Amniotic stem cell (primary cell): ENCODE data around the gene CD58.
"Not testable (repeated sequence)": the region's sequence is repeated elsewhere in the genome, so short reads cannot be mapped to it uniquely, and the experiment has no call there.

Experiments
- DNase-seq: peaks from one replicate; lab custom pipeline; 2025; lab: John Stamatoyannopoulos, UW

The CD58 gene

DNA sequence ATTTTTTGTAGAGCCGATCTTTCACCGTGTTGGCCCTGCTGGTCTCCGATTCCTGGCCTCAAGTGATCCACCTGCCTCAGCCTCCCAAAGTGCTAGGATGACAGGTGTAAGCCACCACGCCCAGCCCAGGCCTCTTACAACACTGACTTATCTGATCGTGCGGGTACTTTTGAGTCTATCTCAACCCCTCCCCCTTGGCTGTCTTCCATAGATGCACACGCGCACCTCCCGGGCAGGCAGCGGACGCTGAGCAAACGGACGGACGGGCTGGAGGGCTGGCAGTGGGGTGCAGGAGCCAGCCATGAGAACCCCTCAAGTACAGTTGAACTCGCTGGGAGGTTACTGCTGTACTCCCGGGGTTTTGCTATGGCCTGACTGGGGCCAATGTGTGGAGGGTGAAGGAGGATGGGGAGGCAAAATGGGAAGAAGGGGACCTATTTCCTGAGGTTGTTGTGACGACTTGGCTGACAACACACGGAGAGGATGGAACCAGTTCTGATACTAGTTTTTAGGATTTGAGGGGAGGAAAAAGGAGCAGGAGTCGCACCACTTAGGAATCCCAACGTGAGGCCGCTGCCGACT lies 959 bp downstream of the CD58 start:
- no peak for DNase-seq

DNA sequence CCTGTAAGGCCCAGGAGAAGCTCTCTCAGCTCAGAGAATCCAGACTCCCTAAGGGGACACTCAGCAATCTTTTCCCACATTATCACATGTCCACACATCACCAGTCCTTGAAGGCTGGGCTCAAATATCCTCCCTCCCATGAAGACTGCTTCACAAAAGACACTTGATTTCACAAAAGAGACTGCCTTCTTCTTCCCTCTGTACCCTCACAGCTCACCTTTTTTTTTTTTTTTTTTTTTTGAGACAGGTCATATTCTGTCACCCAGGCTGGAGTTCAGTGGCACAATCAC lies 1.5 kb downstream of the CD58 start:
- DNase-seq = no peak

DNA sequence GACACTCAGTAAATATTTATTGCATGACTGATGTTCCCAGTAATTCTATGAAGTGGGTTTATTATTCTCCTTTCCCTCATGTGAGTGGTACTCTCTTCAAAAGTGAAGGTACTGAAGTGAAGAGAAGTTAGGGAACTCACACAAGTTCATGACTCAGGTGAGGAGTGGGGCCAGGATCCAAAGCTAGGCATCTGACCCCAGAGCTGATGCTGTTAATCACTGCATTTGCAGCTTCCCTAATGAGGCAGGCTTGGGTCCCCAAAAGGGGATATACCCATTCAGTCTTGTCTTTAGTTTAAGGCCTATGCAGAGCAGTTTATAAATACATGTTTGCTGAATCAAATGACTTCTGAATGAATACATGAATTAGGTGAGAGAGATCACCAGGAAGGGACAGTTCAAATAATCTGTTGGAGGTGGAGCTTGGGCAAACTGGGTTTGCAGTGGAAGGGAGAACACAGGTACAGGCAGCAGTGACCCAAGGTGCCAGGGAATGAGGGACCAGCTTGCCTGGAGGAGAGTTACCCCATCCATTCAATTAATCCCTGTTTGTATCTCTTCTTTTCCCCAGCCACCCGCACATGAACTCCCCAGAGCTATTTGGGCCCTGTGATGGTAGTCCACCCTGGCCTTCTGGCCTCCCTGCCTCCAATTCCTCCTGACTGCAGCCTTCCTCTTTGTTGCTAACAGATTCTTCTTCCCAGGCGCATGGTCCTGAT lies 2.0 kb downstream of the CD58 start:
- DNase-seq = no peak

DNA sequence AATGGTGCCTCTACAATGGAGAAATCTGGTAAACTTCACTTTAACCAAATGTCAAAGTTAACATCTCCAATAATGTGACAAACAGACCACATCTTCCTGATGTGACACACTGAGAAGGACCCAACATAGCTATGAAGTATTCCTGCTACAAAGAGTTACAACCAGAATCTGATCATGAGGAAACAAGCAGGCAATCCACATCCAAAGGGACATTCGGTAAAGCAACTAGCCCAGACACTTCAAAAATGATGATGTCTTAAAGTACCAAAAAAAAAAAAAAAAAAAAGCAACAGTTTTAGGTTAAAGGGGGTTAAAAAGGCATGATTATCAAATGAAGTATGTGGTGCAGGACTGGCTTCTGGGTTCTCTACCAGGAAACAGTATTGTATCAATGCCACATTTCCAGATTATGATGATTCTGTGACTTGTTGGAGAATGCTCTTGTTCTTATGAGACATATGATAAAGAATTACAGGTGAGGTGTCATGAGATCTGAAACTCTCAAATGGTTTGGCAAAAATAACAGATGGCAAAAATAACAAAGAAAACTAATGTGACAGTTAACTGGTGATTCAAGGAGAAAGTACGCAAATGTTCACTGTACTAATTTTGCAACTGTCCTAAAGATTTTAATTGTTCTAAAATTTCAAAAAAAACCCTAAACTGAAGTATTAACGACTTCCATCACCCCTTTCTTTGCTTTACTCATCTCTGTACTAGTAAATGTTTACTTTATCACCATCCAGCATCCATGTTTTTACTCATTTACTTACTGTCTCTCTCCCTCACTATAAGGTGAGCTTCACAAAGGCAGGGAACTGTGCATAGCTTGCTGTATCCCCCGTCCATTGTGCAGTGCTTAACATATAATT lies 2.8 kb downstream of the CD58 start:
- no peak for DNase-seq

DNA sequence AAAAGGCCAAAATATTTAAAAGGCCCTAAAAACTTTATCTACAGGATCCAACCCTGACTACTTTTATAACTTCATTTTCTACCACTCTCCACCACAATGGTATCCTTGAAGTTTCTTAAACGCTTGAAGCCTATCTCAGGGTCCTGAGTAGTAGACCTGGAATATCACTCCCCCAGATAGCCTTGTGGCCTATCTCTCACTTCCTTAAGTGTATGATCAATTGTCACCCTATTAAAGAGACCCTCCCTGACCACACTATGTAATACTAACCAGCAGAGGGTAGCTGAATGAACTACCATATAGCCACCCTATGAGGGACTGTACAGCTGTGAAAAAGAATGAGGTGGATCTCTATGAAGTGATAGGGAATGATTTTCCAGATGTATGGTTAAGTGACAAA lies 5.6 kb downstream of the CD58 start:
- DNase-seq = no peak

DNA sequence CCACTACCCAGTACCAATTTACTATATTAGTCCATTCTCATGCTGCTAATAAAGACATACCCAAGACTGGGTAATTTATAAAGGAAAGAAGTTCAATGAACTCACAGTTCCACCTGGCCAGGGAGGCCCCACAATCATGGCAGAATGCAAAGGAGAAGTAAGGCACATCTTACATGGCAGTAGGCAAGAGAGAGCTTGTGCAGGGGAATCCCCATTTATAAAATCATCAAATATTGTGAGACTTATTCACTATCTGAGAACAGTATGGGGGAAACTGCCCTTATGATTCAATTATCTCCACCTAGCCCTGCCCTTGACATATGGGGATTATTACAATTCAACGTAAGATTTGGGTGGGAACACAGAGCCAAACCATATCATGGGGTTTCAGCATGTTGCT lies 6.4 kb downstream of the CD58 start:
- no peak for DNase-seq

DNA sequence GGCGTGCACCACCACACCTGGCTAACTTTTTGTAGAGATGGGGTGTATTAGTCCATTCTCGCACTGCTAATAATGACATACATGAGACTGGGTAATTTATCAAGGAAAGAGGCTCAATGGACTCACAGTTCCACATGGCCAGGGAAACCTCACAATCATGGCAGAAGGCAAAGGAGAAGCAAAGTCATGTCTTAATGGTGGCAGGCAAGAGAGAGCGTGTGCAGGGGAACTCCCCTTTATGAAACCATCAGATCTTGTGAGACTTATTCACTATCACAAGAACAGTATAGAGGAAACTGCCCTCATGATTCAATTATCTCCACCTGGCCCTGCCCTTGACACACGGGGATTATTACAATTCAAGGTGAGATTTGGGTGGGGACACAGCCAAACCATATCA lies 8.4 kb downstream of the CD58 start:
- DNase-seq = not testable (repeated sequence)

DNA sequence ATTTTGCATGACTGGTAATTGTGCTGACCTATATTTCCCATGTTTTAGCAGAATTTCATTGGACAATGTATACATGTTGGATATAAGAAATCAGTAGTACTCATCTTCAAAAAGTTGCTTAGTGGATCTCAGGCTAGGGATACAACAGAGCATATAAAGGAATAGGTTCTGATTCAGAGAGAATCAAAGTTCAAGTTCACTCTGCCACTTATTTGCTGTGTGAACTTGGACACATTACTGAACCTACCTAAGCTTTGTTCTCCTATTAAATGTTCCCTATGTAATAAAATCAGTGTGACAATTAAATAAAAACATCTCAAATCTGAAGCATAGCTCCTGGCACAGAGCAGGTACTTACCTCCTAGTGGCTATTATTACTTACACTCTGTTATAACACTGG lies 9.3 kb downstream of the CD58 start:
- no peak for DNase-seq

DNA sequence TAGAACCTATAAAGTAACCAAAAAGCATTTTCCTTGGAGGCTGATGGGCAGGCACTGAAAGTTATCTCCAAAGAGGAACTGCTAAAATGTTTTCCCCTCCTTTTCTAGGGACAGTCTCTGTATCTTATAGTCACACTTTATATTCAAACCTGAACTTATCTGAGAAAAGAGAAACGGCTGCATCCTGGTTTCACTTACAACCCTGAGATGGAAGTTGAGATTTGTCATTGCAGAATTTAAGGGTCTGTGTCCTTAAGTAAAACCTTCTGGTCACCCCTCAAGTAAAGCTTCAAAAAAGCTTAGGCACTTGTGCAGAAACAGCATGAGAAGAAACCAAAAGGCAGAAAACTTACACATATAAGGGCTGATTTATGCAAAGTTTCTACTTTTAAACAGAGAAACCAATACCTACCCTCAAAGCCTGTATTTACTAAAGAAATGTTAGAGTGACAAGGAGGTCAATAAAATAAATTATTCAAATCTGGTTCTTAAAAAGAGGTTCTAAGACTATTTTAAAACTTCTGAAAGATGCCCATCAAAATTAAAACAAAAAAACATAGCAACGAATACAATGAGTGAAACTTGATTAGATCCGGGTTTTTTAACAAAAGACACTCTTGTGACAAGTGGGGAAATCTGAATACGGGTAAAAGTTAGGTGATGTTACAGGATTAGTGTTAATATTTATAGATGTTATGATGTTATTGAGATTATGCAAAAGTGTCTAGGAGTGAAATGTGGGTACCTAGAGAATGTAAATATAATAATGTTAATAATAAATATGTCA lies 9.9 kb downstream of the CD58 start:
- DNase-seq = no peak

DNA sequence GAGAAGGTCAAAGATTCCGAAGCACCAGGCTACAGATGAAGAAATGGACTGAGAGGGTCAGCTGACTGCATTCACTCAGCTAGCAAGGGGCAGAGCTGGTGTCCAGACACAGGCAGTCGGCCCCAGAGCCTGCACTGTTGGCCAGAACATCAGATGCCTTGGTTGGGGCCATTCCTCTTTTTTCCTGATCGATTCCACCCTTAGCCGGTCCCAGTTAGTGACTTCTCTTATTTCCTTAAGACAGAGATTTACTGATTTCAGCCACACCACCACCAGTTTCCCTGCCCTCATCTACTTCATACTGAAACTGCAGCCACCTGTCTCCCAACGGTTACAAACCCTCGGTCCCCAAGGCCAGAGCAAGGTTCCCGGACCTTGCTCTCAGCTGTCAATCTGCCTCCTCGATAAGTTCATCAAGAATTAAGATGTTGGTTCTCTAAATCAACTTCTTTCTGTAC lies 11.5 kb downstream of the CD58 start:
- no peak for DNase-seq

DNA sequence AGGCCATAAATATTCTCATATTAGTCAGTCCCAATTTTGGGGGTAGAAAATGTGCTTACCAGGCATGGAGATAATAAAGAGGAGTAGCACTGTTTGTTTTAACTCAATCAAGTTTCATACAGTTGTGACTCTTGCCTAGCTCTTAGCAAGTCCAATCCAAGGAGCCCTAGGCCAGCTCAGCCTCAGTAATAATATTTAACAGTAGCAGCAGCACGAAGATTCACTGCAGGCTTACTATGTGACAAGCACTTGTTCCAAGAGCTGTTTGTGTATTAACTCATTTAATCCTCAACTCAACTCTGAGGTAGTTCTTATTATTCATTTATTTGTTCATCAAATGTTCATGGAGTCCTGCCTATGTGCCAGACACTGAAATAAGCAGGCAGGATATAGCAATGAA lies 12.3 kb downstream of the CD58 start:
- DNase-seq = no peak

DNA sequence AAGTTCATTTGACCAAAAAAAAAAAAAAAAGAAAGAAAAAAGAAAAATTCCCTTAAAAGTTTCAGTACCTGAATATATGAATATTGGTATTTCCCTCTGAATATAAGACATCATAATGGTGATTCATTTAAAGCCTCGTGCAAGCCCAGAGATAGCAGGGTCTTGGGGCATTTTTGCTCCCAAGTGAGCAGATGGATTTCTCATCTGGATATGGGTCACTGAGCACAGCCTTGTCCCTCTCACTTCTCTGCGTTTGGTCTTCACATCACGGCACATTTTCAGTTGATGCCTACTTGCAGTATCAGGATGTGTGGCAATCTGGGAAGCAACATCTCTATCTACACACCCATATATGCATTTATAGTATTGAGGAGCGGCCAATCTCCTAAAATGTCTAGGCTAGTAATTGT lies 12.7 kb downstream of the CD58 start:
- DNase-seq = no peak

DNA sequence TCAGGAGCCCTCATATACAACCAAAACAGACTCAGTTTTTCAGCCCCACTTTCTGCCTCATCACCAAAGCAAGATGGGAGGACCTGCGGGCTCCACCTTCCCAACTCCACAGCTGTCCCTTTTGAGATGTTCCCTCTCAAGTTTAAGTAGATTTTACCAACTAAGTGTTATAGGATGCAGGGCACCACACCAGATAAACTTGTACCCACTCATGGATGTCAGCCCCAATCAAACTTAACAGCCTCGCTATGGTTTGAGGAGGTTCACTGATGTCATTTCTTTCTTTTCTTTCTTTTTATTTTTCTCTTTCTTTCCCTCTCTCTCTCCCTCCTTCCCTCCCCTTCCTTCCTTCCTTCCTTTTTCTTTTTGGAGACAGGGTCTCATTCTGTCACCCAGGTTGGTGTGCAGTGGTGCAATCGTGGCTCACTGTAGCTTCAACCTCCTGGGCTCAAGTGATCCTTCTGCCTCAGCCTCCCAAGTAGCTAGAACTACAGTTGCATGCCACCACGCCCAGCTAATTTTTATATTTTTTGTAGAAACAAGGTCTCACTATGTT lies 13.4 kb downstream of the CD58 start:
- DNase-seq = no peak

DNA sequence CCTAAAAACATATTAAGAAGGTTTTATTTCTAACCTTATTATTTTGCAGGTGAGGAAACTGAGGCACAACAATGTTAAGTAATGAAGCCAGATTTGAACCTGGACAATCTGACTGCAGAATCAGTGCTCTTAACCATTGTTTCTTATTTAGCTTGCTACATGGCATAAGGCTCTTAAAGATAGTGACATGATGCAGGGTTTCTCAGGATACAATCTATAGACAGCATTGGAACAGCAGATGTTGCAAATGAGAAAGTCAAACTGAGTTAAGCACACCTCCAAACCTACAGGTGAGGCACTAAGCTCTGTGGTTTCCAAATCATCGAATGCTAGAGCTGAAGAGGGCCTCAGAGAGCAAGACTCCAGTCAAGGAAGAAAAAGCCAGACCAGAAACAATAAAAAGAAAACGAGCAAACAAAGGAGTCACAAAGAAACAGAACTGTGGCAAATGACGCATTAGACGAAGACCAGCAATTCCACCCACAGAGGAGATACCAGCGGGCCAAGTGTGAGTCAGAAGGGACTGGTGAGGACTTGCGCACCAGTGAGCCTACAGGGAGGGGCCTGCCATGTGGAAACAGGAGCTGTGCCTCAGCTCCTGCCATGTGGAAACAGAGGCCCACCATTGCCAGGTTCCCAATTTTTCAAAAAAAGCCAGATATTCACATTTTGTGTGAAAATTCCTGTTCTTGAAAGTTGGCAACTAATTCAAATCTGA lies 14.4 kb downstream of the CD58 start:
- DNase-seq = no peak

DNA sequence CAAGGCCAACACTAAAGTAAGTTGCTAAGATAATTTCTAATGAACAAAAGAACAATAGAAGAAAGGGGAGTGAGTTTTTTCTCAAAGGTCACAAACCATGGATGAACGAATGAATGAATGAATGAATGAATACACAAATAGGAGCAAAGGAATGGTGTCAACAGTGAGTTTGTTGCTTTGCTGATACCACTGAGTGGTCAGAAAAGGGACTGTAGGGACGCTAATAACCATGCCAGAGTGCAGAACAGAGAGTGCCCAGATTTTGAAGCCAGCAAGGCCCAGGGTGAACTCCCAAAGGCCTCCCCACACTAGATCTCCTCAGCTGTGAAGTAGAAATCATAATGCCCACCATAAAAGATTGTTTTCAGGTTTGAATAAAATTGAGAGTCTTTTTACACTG lies 15.9 kb downstream of the CD58 start:
- DNase-seq = no peak

DNA sequence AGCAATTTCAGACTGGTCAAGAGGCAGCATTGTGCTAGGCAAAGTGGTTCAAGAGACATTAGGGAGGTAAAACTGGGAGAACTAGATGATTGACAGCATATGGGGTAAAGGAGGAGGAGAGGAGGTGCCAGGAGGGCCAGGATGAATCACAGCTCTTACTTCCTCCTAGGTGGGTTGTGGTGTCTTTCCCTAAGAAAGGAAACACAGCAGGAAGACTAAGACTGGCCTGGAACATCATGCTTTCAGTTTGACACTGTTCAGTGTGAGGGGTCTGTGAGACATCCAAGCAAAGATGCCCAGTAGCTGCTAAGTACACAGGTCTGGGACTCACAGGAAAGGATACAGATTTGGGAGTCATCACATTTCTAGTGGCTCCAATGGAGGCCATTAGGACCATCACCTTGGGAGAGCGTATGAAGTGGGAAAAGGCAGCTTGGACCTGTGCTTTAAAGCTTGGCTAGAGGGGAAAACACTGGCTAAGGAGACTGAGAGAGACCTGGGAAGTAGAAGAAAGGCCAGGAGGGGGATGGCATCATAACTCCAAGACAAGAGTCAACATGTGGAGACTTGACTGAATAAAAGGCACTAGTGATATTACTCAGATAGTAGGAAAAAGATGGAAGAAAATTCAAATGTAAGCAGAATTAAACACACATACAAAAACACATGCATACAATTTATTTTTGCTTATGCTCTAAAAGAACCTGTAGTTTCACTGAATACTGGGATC lies 17.3 kb downstream of the CD58 start:
- DNase-seq = no peak

DNA sequence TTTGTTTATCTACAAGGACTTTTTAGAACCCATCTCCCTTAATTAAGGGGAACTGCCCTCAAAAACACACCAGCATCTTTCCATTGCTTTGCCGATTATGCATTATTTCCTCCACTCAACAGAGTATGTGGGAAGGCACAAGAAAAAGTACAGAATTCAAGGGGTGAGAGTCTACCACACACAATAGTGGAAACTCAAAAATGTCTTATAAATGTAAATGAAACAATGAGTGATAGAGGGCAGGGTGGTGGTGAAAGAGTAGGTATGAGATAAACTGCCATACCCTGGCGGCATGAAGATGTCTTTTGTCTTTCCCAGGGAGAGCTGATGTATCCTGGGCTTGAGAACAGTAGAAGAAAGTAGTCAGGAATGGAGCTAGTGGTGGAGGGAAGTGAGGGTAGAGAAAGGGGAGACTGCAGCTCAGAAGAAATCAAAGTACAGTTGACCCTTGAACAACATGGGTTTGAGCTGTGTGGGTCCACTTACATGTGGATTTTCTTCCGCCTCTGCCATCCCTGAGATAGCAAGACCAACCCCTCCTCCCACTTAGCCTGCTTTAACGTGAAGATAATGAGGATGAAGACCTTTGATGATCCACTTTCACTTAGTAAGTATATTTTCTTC lies 24.4 kb downstream of the CD58 start:
- DNase-seq = no peak

DNA sequence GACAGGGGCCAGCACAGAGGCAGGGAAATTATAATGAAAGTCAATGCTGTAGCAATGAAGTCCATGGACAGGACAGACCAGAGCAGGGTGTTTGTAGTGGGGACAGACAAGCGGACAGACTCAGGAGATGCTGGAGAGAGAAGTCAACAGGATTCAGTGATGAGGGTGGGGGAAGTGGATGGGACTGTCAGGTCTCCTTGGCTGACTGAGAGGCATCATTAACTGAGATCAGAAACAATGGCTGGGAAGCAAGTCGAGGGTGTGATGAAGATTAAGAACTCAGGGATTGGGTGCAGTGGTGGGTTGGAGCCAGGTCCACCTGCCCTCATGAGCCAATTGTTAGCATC lies 25.5 kb downstream of the CD58 start:
- DNase-seq = no peak

DNA sequence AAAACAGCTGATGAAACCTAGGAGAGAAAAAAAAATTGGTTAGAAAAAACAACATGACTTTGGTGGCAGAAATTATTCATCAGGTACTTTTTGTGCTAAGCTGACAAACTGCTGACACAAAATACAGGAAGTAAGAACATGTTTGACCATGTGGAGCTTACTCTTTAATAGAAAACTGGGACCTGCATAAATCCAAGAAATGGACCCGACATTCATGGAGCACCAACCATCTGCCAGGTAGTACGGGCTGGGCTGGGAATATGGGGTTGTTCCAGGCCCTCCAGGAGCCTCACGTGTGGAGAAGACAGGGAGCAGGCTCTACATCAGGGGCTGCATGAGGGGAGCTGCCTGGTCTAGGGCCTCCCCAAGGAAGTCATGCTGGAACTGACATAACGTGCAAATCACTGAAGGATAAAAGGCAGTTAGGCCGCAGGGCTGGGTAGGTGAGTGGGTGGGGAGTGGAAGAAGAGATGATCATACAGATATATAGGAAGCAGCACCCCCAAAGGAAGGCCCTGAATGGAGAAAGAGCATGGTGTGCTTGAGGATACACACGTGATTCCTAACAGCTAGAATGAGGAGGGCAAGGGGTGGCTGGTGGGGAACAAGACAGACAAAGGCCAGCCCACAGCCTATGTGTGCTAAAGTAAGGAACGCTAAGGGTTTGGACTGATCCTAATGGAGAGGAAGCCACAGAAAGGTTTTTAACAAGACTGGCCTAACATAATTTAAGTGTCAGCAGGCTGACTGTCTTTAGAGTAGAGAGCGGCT lies 26.1 kb downstream of the CD58 start:
- DNase-seq = no peak

DNA sequence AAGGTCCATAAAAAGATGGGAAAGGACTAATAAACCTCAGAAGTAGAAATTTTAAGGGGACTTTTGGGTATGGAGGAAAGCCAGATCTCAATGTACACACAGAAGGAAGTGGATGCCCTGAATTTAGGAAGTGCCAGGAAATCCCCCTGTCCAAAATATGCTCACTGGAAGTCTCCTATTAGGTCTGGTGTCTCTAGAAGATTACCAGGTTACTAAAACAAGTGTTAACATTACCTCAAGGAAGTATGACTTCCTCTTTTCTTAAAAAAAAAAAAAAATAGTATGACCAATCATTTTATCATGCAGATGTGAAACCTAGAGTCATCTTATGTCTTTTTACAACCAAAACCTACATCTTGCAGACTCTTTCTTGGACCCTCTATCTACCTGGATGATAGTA lies 30.7 kb downstream of the CD58 start:
- DNase-seq = no peak
